SK-N-SH treated with all-trans-retinoic acid at 6 μM for 48 hours (cell line): ENCODE results near the gene MOCS1.

Source experiments
- BACH2 ChIP-seq: fragments of 250-450 bp; sonication (Bioruptor Pico); IDR thresholded peaks from 2 replicates; pipeline ENCODE4 v1.9.0; 2021; ENCODE audit warnings: mild to moderate bottlenecking, borderline replicate concordance
- CSDC2 ChIP-seq: fragments of 250-450 bp; sonication (Bioruptor Pico); IDR thresholded peaks from 2 replicates; pipeline ENCODE4 v1.5.0; 2020; ENCODE audit warnings: mild to moderate bottlenecking, moderate library complexity
- CSRNP3 ChIP-seq: fragments of 250-450 bp; sonication (Bioruptor Pico); IDR thresholded peaks from 2 replicates; pipeline ENCODE4 v1.5.1; 2021; ENCODE audit warnings: mild to moderate bottlenecking, moderate library complexity
- ESRRG ChIP-seq: fragments of 250-450 bp; sonication (Bioruptor Pico); IDR thresholded peaks from 2 replicates; pipeline ENCODE4 v1.6.1; 2021; ENCODE audit warnings: mild to moderate bottlenecking
- PATZ1 ChIP-seq: fragments of 250-450 bp; sonication (Bioruptor Pico); IDR thresholded peaks from 2 replicates; pipeline ENCODE4 v1.8.0; 2020; ENCODE audit warnings: mild to moderate bottlenecking, moderate library complexity, borderline replicate concordance
- RARB ChIP-seq: fragments of 250-450 bp; sonication (Bioruptor Pico); IDR thresholded peaks from 2 replicates; pipeline ENCODE4 v1.8.0; 2021; ENCODE audit warnings: mild to moderate bottlenecking, moderate library complexity
- ZFP30 ChIP-seq: fragments of 450-650 bp; formaldehyde crosslinking; IDR thresholded peaks from 2 replicates; pipeline ENCODE4 v1.5.0; 2022; ENCODE audit warnings: mild to moderate bottlenecking, moderate library complexity

GRCh38 chr6:39881851-39882530 is 52.3 kb downstream of the MOCS1 start:
- no peak for TF ChIP-seq PATZ1 (CRISPR knock-in tag)
- TF ChIP-seq ZFP30 (CRISPR knock-in tag) = no peak
- no peak for TF ChIP-seq BACH2
- no peak for TF ChIP-seq ESRRG
- no peak for TF ChIP-seq RARB (CRISPR knock-in tag)
- TF ChIP-seq CSDC2 (CRISPR knock-in tag) = no peak
- no peak for TF ChIP-seq CSRNP3 (CRISPR knock-in tag)
